Kidney glomerular epithelial cell (primary cell): ENCODE measurements around the gene PATJ.
"Not testable (repeated sequence)": the region's sequence is repeated elsewhere in the genome, so short reads cannot be mapped to it uniquely, and the experiment has no call there.

Experiments
- DNase-seq: peaks from one replicate; lab custom pipeline; 2025; lab: John Stamatoyannopoulos, UW

Gene PATJ

GRCh38 chr1:61818992-61819391, 76.7 kb downstream of the PATJ start:
- no peak for DNase-seq

- no peak for DNase-seq
These were observed 77.1 kb downstream of the PATJ start for GRCh38 chr1:61819421-61819820.

- no peak for DNase-seq
These were observed 83.1 kb downstream of the PATJ start for GRCh38 chr1:61825393-61825792.

- DNase-seq, result no peak
These were observed 86.5 kb downstream of the PATJ start for GRCh38 chr1:61828805-61829204.

GRCh38 chr1:61836649-61837048, 94.4 kb downstream of the PATJ start:
- DNase-seq, result no peak

GRCh38 chr1:61837607-61838006, 95.3 kb downstream of the PATJ start:
- not testable (repeated sequence) for DNase-seq

- DNase-seq, result peak; percentile 54
These were observed 97.4 kb downstream of the PATJ start for GRCh38 chr1:61839679-61840078.

- no peak for DNase-seq
These were observed 99.8 kb downstream of the PATJ start for GRCh38 chr1:61842036-61842435.

GRCh38 chr1:61842863-61843514, 100.7 kb downstream of the PATJ start:
- no peak for DNase-seq

- no peak for DNase-seq
These were observed 101.7 kb downstream of the PATJ start for GRCh38 chr1:61844006-61844405.

- DNase-seq, result not testable (repeated sequence)
These were observed 102.4 kb downstream of the PATJ start for GRCh38 chr1:61844664-61845063.

- no peak for DNase-seq
These were observed 109.0 kb downstream of the PATJ start for GRCh38 chr1:61851235-61851634.

- peak; percentile 43 for DNase-seq
These were observed 109.8 kb downstream of the PATJ start for GRCh38 chr1:61851849-61852669.

GRCh38 chr1:61852670-61853015, 110.4 kb downstream of the PATJ start:
- DNase-seq, result no peak

- no peak for DNase-seq
These were observed 111.3 kb downstream of the PATJ start for GRCh38 chr1:61853583-61853982.

GRCh38 chr1:61864489-61864888, 122.2 kb downstream of the PATJ start:
- DNase-seq, result no peak

GRCh38 chr1:61865646-61866220, 123.5 kb downstream of the PATJ start:
- DNase-seq, result no peak

- no peak for DNase-seq
These were observed 127.4 kb downstream of the PATJ start for GRCh38 chr1:61869691-61870109.

GRCh38 chr1:61872206-61872605, 129.9 kb downstream of the PATJ start:
- DNase-seq, result no peak

- no peak for DNase-seq
These were observed 131.3 kb downstream of the PATJ start for GRCh38 chr1:61873581-61873980.

GRCh38 chr1:61873994-61874393, 131.7 kb downstream of the PATJ start:
- DNase-seq, result no peak

- DNase-seq, result no peak
These were observed 132.9 kb downstream of the PATJ start for GRCh38 chr1:61875198-61875597.

GRCh38 chr1:61879887-61880474, 137.7 kb downstream of the PATJ start:
- DNase-seq, result not testable (repeated sequence)
